Measurements from ENCODE around the gene CYP21A2.
"Not testable (repeated sequence)": the region's sequence is repeated elsewhere in the genome, so short reads cannot be mapped to it uniquely, and the experiment has no call there.

The CYP21A2 gene

DNA sequence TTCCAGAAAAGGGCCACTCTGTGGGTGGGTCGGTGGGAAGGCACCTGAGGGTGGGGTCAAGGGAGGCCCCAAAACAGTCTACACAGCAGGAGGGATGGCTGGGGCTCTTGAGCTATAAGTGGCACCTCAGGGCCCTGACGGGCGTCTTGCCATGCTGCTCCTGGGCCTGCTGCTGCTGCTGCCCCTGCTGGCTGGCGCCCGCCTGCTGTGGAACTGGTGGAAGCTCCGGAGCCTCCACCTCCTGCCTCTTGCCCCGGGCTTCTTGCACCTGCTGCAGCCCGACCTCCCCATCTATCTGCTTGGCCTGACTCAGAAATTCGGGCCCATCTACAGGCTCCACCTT is 32.7 kb upstream of the CYP21A2 start:
- not testable (repeated sequence) for H3K14ac ChIP-seq (ENCODE audit: low read length); H3K4me1 ChIP-seq (ENCODE audit: control insufficient read depth in 2 of 2, insufficient read depth in 1 of 2, low read depth in 1 of 2, low read length in 2 of 2); H3K9ac ChIP-seq (ENCODE audit: low read depth, low read length, poor library complexity); H2BK15ac ChIP-seq (ENCODE audit: low read length); H4K91ac ChIP-seq (ENCODE audit: low read depth, low read length, poor library complexity); H2AFZ ChIP-seq (ENCODE audit: low read length); H2AK5ac ChIP-seq (ENCODE audit: low read depth, low read length); H3K4me3 ChIP-seq (ENCODE audit: low read length in 2 of 2); H2BK120ac ChIP-seq (ENCODE audit: low read depth, low read length); H2BK5ac ChIP-seq (ENCODE audit: low read length); H3K27ac ChIP-seq (replicated peaks; ENCODE audit: low read length); H3K4ac ChIP-seq (ENCODE audit: low read length); H3K36me3 ChIP-seq (replicated peaks in 1 of 2; ENCODE audit: control insufficient read depth in 2 of 2, insufficient read depth in 2 of 2, low read length in 2 of 2); H3K23ac ChIP-seq (ENCODE audit: low read depth, low read length, poor library complexity); H4K8ac ChIP-seq (ENCODE audit: low read depth, low read length); DNase-seq (ENCODE audit: low spot score); H3K18ac ChIP-seq (ENCODE audit: low read length); H3K79me1 ChIP-seq (ENCODE audit: low read depth, low read length); H3K4me2 ChIP-seq (ENCODE audit: insufficient read depth, low read length, poor library complexity, severe bottlenecking); H3K9me3 ChIP-seq (replicated peaks in 1 of 2; ENCODE audit: control insufficient read depth in 2 of 2, insufficient read depth in 1 of 2, low read depth in 1 of 2, low read length in 2 of 2); H3K27me3 ChIP-seq (ENCODE audit: control insufficient read depth in 3 of 3, insufficient read depth in 3 of 3, low read depth in 1 of 3, low read length in 3 of 3); H2BK12ac ChIP-seq (ENCODE audit: low read length)
- no CpG with 5 or more reads among the region's 9 CpGs for whole genome bisulfite sequencing, 2 donors (ENCODE audit: extremely low coverage in 2 of 2, insufficient read length in 2 of 2, insufficient replicate concordance in 1 of 2)

DNA sequence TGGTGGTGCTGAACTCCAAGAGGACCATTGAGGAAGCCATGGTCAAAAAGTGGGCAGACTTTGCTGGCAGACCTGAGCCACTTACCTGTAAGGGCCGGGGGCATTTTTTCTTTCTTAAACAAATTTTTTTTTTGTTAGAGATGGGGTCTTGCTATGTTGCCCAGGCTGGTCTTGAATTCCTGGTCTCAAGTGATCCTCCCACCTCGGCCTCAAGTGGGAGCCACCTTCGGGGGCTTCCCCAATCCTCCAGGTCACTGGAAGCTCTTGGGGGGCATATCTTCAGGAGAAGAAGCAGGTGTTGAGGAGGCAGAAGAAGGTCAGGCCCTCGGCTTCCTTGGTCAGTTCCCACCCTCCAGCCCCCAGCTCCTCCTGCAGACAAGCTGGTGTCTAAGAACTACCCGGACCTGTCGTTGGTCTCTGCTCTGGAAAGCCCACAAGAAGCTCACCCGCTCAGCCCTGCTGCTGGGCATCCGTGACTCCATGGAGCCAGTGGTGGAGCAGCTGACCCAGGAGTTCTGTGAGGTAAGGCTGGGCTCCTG is 32.2 kb upstream of the CYP21A2 start:
- not testable (repeated sequence) for H3K4ac ChIP-seq (ENCODE audit: low read length); H3K36me3 ChIP-seq (replicated peaks in 1 of 2; ENCODE audit: control insufficient read depth in 2 of 2, insufficient read depth in 2 of 2, low read length in 2 of 2); H3K4me2 ChIP-seq (ENCODE audit: insufficient read depth, low read length, poor library complexity, severe bottlenecking); H3K79me1 ChIP-seq (ENCODE audit: low read depth, low read length); H2AK5ac ChIP-seq (ENCODE audit: low read depth, low read length); H4K8ac ChIP-seq (ENCODE audit: low read depth, low read length); DNase-seq (ENCODE audit: low spot score); H3K9me3 ChIP-seq (replicated peaks in 1 of 2; ENCODE audit: control insufficient read depth in 2 of 2, insufficient read depth in 1 of 2, low read depth in 1 of 2, low read length in 2 of 2); H3K4me3 ChIP-seq (ENCODE audit: low read length in 2 of 2); H2BK12ac ChIP-seq (ENCODE audit: low read length); H4K91ac ChIP-seq (ENCODE audit: low read depth, low read length, poor library complexity); H3K14ac ChIP-seq (ENCODE audit: low read length); H3K4me1 ChIP-seq (ENCODE audit: control insufficient read depth in 2 of 2, insufficient read depth in 1 of 2, low read depth in 1 of 2, low read length in 2 of 2); H3K27me3 ChIP-seq (ENCODE audit: control insufficient read depth in 3 of 3, insufficient read depth in 3 of 3, low read depth in 1 of 3, low read length in 3 of 3); H2AFZ ChIP-seq (ENCODE audit: low read length); H2BK5ac ChIP-seq (ENCODE audit: low read length); H2BK15ac ChIP-seq (ENCODE audit: low read length); H3K18ac ChIP-seq (ENCODE audit: low read length); H2BK120ac ChIP-seq (ENCODE audit: low read depth, low read length); H3K9ac ChIP-seq (ENCODE audit: low read depth, low read length, poor library complexity); H3K23ac ChIP-seq (ENCODE audit: low read depth, low read length, poor library complexity); H3K27ac ChIP-seq (replicated peaks; ENCODE audit: low read length)
- WGBS, 2 donors (ENCODE audit: extremely low coverage in 2 of 2, insufficient read length in 2 of 2, insufficient replicate concordance in 1 of 2), result no CpG with 5 or more reads among the region's 8 CpGs

DNA sequence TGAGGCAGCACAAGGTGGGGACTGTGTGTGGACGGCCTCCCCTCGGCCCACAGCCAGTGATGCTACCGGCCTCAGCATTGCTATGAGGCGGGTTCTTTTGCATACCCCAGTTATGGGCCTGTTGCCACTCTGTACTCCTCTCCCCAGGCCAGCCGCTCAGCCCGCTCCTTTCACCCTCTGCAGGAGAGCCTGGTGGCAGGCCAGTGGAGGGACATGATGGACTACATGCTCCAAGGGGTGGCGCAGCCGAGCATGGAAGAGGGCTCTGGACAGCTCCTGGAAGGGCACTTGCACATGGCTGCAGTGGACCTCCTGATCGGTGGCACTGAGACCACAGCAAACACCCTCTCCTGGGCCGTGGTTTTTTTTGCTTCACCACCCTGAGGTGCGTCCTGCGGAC is 31.1 kb upstream of the CYP21A2 start:
- no CpG with 5 or more reads among the region's 12 CpGs for WGBS, 2 donors (ENCODE audit: extremely low coverage in 2 of 2, insufficient read length in 2 of 2, insufficient replicate concordance in 1 of 2)
- H3K18ac ChIP-seq (ENCODE audit: low read length); H3K9ac ChIP-seq (ENCODE audit: low read depth, low read length, poor library complexity); H2BK5ac ChIP-seq (ENCODE audit: low read length); H3K36me3 ChIP-seq (replicated peaks in 1 of 2; ENCODE audit: control insufficient read depth in 2 of 2, insufficient read depth in 2 of 2, low read length in 2 of 2); H3K23ac ChIP-seq (ENCODE audit: low read depth, low read length, poor library complexity); H4K91ac ChIP-seq (ENCODE audit: low read depth, low read length, poor library complexity); DNase-seq (ENCODE audit: low spot score); H2AK5ac ChIP-seq (ENCODE audit: low read depth, low read length); H2AFZ ChIP-seq (ENCODE audit: low read length); H2BK15ac ChIP-seq (ENCODE audit: low read length); H3K27me3 ChIP-seq (ENCODE audit: control insufficient read depth in 3 of 3, insufficient read depth in 3 of 3, low read depth in 1 of 3, low read length in 3 of 3); H2BK12ac ChIP-seq (ENCODE audit: low read length); H3K9me3 ChIP-seq (replicated peaks in 1 of 2; ENCODE audit: control insufficient read depth in 2 of 2, insufficient read depth in 1 of 2, low read depth in 1 of 2, low read length in 2 of 2); H3K27ac ChIP-seq (replicated peaks; ENCODE audit: low read length); H3K14ac ChIP-seq (ENCODE audit: low read length); H2BK120ac ChIP-seq (ENCODE audit: low read depth, low read length); H3K4me2 ChIP-seq (ENCODE audit: insufficient read depth, low read length, poor library complexity, severe bottlenecking); H3K4ac ChIP-seq (ENCODE audit: low read length); H4K8ac ChIP-seq (ENCODE audit: low read depth, low read length); H3K4me1 ChIP-seq (ENCODE audit: control insufficient read depth in 2 of 2, insufficient read depth in 1 of 2, low read depth in 1 of 2, low read length in 2 of 2); H3K4me3 ChIP-seq (ENCODE audit: low read length in 2 of 2); H3K79me1 ChIP-seq (ENCODE audit: low read depth, low read length): not testable (repeated sequence)

DNA sequence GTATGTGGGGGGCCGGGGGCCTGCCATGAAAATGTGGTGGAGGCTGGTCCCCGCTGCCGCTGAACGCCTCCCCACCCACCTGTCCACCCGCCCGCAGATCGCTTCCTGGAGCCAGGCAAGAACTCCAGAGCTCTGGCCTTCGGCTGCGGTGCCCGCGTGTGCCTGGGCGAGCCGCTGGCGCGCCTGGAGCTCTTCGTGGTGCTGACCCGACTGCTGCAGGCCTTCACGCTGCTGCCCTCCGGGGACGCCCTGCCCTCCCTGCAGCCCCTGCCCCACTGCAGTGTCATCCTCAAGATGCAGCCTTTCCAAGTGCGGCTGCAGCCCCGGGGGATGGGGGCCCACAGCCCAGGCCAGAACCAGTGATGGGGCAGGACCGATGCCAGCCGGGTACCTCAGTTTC is 30.2 kb upstream of the CYP21A2 start:
- H3K18ac ChIP-seq (ENCODE audit: low read length); H4K91ac ChIP-seq (ENCODE audit: low read depth, low read length, poor library complexity); H4K8ac ChIP-seq (ENCODE audit: low read depth, low read length); H2AFZ ChIP-seq (ENCODE audit: low read length); H2BK120ac ChIP-seq (ENCODE audit: low read depth, low read length); H3K4me1 ChIP-seq (ENCODE audit: control insufficient read depth in 2 of 2, insufficient read depth in 1 of 2, low read depth in 1 of 2, low read length in 2 of 2); H3K27me3 ChIP-seq (ENCODE audit: control insufficient read depth in 3 of 3, insufficient read depth in 3 of 3, low read depth in 1 of 3, low read length in 3 of 3); H3K27ac ChIP-seq (replicated peaks; ENCODE audit: low read length); H2BK5ac ChIP-seq (ENCODE audit: low read length); H2AK5ac ChIP-seq (ENCODE audit: low read depth, low read length); H3K4me3 ChIP-seq (ENCODE audit: low read length in 2 of 2); H2BK15ac ChIP-seq (ENCODE audit: low read length); H3K4ac ChIP-seq (ENCODE audit: low read length); H3K9me3 ChIP-seq (replicated peaks in 1 of 2; ENCODE audit: control insufficient read depth in 2 of 2, insufficient read depth in 1 of 2, low read depth in 1 of 2, low read length in 2 of 2); H2BK12ac ChIP-seq (ENCODE audit: low read length); H3K79me1 ChIP-seq (ENCODE audit: low read depth, low read length); DNase-seq (ENCODE audit: low spot score); H3K36me3 ChIP-seq (replicated peaks in 1 of 2; ENCODE audit: control insufficient read depth in 2 of 2, insufficient read depth in 2 of 2, low read length in 2 of 2); H3K14ac ChIP-seq (ENCODE audit: low read length); H3K9ac ChIP-seq (ENCODE audit: low read depth, low read length, poor library complexity); H3K23ac ChIP-seq (ENCODE audit: low read depth, low read length, poor library complexity); H3K4me2 ChIP-seq (ENCODE audit: insufficient read depth, low read length, poor library complexity, severe bottlenecking): not testable (repeated sequence)
- no CpG with 5 or more reads among the region's 24 CpGs for WGBS, 2 donors (ENCODE audit: extremely low coverage in 2 of 2, insufficient read length in 2 of 2, insufficient replicate concordance in 1 of 2)

Measured in neuronal stem cell (in vitro differentiated cells).